Kasumi-1 (cell line): Measurements from ENCODE around the gene PPM1F.
A peak's percentile ranks its signal among the peaks of the same experiment; 100 is the strongest.

ENCODE experiments used
- DNase-seq, 2 experiments: peaks; one replicate each; lab custom pipeline; 2025; lab: John Stamatoyannopoulos, UW

The PPM1F gene

DNA sequence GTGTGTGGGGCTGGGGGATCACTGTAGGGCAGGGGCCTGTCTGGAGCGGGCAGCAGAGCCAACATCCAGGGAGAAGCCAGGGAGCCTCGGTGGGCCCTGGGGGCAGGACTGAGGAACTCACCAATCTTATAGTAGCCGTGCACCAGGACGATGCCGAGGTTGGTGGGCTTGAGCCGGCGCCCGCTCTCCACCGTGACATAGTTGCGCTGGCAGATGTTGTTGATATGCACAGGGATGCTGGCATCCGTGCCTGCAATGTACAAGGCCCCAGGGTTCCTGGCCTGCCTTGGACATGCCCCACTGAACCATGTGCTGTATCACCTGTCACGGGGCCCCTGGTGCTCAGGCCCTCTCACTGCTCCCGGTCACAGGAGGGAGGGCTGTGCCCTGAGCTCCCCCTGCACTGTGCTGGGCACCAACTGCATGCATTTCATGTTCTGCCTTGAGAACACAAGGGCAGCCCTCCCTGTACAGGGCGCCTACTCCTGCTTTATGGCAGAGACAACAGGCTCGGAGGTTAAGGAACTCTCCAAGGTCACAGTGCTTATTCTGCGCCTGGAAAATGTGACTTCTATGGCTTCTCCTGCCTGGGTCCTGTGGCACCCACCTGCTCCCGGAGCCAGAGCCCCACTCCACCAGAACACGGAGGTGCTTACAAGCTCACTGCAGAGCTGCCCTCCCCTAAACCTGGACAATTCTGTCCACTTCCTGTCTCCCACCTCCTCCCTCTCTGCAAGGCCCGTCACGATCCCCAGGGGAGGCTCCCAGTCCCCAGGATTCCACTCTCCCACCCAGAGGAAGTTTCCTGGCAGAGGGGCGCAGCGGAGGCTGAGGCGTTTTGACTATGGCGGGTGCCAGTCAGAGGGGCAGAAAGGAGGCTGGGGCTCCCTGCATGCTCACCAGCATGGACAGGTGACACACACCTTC lies 7.8 kb upstream of the PPM1F start:
- no peak for DNase-seq

DNA sequence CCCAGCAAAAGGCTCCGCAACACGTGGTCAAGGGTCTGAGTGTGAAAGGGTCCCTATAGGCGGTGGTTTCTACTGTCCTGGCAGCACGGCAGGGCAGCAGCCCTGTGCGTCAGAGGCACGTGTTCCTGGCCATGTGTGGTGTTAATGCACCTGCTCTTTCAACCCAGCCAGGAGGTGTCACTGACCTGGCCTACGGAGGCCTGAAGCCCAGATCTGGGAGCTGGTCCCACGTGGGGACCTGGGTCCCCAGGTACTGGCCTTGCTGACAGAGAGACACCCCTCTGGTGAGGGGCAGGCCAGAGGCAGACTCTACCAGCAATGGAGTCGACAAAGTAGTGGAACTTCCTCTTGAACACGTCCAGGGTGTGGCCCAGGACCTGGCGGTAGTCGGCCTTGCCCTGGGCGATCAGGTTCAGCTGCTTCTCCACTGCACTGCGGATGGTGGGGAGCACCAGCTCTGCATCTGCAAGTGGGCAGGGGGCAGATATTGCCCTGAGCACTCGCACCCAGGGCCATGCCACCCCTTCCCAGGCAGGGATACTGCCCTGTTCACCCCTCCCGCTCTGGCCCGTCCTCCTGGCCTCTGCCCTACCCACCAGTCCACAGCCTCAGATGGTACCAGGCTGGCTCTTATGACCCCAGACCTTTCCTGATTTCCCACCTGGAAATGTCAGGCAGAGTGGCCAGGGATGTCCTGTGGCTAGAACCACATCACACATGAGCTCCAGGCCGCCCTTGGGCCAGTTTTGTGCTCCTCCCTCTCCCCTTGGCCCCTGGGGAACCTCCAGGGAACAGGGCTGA lies 6.8 kb upstream of the PPM1F start:
- DNase-seq: no peak

DNA sequence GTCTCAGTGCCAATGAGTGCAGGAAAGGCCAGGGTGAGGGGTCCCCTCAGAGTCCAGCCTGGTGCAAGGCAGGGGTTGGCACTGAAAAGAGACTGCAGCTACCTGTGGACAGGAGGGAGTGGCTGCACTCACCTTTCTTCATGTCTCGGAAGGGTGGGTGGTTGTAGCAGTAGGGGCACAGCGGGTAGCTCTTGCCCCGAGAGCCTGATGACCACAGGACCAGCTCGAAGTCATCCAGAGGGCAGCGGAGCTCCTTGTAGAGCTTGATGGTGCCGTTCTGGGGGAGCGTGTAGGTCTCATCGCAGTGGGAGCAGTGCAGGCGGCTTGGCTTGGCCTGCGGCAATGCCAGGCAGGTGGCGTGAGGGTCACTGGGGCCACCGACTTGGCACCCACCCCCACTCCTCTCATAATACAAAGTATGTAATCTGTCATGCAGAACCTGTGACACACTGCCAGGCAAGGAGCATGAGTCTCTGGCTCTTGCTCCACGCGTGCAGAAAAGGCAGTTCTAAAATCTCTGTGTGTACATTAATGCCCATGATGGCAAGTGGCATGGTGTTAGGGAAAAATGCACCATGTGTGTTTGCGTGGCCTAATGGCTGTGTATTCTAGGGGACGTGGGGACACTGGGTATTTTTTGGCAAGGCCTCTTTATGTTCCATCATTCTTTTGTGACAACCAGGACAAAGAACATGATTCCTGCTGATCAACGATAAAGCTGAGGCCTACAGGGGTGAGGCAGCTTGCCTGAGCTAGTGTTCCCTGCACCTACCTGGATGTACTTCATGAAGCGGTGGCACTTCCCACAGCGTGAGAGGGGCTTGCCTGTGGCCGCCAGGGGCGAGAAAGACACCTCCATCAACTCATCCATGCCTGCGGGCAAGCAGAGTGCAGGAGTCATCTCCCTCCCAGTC lies 6.0 kb upstream of the PPM1F start:
- DNase-seq: no peak

DNA sequence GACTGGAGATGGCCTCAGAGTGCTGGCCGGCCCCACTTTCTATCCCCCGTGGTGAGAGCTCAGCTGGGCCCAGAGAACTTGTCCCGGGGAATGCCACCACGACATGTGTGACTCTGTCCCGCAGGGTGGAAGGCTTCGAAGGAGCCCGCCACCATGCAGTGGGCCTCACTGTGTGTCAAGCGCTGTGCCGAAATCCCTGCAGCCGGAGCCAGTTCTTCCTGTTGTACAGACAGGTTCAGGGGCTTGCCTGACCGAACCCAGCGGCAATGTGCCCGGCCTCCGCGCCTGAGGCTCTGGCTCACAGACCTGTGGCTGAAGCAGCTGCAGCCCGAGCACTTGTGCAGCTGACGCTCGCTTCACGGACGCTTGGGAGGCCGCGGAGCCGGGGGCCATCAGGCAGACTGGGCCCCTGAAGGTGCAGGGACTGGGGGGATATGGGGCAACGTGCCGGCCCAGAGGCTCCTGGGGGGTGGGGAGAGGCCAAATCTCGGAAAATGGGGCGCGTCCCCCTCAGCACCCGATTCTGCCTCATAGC lies 650 bp downstream of the PPM1F start:
- peak in 1 of 2 experiments; percentile 21 for DNase-seq

GRCh38 chr22:21951062-21951461 lies 1.6 kb downstream of the PPM1F start:
- no peak for DNase-seq

DNA sequence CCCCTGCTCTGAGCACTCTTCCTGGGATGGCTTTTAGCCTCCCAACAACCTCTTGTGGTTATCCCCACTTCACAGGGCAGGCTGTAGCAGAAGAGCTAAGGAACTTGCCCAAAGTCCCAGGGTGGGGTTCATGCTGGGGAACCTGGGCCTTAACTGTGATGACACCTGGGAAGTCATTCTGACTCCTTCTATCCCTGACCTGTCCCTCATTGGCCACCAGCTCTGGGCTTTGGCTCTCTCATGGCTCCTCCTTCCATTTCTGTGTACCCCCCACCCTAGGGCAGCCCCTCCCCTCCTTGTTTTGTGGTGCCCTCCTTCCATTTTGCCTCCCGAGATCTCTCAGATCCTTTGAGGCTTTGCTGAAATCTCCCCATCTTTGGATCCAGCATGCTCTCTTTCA lies 2.7 kb downstream of the PPM1F start:
- DNase-seq: no peak

DNA sequence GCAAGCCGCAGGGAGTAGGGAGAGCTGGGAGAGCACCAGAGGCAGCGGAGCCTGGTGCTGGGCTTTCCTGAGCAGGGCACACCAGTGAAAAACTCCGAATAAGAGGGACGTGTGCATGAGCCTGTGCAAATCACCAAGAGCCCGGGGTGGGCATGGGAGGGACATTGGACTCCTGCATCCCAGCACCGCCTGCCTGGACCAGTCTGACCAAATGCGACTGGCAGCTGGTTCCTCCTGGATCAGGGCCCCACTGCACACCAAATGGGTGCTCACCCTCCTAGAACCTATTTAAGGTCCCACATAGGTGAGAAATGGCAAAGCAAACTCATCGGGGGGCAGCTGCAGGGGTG lies 3.1 kb downstream of the PPM1F start:
- no peak for DNase-seq

DNA sequence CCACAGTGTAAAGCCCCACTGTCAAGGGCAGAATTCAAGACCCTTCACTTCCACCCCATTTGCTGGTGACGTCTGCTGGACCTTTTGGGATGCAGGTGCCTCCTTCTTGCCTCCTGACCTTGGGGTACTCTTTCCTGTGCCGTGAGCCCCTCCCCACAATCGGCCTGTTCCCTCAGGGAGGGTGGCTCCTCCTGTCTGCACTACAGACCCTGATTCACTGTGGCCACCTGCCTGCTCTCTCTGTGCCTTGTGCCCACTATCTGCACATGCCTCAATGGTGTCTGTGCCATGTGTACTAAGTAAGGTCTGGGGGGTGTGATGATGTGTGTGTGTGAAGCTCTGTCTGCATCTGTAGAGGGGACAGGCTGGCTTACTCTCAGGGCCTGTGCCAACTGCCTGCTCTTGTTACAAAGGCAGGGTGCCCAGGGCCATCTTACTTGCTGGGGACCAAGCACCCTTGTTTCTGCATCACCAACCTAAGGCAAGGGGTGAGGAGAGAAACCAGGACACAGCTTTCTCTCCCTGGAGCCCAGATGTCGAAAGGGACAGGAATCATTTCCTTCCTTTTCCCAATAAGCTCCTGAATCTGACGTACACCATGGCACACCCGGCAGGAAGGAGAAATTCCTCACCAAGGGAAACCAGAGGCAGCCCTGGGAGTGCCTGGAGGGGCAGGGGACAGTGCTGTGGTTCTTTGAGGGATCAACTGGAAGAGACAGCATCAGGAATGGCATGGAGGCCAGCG lies 3.7 kb downstream of the PPM1F start:
- DNase-seq: no peak

GRCh38 chr22:21948390-21948789 lies 4.3 kb downstream of the PPM1F start:
- no peak for DNase-seq

DNA sequence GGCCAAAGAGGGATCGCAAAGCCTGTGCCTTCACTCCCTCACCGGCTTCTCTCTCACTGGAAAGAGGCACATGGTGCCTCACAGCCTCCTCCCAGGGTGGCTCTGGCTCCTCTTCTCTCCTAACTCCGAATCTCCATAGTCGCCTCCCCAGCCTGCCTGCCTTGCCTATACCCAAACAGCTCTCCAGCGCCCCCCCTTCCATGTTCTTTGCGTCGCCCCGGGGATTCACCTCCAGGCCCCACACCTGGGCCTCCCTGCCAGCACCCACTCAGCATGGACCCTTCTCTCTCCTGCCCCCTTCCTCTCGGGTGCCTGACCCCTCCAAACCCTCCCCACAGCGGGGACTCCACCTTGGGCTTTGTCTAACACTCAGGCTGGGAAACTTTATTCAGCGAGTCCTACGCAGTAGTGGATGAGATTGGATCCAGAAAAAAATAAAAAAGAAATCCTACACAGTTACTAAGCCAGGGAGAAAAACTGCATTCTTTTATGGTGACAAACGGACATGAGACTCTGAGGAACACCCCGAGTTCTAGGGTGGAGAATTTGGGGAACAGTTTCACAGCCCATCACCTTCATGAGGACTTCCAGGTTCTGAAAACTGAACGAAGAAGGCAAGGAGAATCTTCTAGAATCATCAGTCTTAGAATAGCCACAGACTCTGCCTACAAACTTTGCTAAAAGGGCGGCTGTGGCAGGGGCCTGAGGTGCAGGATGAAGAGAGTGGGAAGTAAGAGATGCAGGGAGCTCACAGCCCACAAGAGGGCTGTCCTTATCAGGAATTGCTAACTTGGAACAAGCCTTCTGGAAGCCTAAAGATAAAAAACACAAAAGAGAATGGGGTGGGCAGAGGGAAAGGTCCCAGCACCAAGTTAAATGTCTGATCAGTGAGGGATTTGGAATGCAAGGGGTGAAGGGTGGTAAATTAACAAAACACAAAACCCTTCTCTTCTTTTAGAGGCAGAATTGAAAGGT lies 5.3 kb downstream of the PPM1F start:
- DNase-seq: peak; percentile 51 to 54

- DNase-seq: no peak
Observed at GRCh38 chr22:21946262-21946925, 6.3 kb downstream of the PPM1F start.

DNA sequence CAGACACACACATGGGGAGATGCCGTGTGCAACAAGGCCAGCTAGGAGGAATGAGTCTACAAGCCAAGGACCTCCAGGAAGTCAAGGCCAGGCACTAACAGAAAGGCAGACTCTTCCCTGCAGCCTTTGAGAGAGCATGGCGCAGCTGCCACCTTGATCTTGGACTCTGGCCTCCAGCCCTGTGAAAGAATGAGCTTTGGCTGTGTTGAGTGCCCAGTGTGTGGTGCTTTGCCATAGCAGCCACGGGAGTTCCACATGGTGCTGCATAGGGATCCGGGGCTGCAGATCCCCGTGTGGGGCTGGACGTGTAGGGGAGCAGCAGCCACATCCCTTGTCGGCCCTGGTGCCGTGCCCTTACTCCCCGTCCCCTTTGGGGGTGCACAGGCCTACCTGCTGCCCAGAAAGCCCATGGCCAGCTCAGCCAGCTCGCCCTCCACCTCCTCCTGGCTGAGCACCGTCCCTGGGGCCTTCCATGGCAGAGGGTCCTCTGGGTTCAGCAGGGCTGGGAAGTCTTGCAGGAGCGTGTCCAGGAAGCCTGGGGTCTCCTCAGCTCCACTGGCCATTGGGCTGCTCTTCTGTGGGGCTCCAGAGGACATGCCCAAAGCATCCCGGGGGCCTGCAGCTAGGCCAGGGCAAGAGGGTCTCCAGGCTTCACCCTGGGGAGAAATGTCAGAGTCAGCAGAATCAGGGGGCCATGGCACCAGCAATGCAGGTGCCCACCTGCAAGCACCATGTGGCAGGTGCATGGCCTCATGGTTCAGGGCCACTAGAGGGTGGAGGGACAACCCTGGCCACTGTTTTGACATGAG lies 7.0 kb downstream of the PPM1F start:
- DNase-seq: no peak

DNA sequence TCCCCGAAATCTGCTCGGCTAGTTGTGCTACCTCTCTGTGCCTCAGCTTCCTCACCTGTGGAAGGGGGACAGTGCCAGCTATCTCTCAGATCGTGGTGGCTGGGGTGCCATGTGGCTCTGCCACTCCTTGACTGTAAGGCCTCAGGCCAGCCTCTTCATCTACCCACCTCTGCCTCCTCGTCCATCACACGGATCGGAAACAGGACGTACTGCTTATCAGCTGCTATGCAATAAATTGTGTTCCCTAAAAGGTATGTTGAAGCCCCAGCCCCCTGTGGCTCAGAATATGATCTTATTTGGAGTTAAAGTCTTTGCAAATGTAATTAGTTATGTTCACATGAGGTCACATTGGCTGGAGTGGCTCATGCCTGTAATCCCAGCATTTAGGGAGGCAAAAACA lies 7.8 kb downstream of the PPM1F start:
- DNase-seq: no peak

DNA sequence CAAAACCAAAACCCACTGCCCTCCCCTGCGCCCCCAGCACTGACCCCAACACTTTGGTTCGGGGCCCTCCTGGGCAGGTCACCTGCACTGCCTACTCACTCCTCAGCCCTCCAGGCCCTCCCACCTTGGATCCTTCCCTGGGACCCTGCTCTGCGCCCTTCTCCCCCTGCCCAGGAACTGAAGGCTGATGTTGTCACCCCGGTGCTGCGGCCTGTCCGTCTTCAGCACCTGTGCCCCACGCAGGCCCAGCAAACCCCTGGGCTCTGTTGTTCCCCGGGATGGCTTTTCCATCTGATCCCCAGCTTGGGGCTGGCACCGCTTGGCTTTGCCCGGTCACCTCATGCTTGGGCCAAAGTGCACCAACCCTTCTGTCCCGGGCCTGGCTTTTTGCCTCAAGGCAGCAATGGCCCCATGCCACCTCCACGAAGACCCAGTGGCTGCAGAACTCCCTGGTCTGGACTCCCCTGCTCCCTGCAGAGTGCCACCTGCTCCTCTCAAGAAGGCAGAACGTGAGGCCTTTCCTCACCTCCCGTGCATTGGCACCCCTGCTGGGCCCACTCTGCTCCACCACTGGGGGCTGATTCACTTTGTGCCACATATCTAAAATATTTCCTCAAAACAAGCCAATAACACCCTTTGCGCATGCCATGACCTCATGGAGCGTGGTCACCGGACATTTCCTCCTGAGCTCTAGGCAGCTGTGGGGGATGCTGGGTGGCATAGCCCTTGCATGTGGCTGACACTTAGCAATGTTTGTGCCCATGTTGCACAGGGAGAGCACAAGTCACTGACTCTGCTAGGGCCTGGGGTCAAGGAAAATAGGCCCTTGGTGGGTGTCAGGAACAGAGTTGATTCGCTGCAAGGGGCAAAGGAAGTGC lies 8.8 kb downstream of the PPM1F start:
- no peak for DNase-seq

DNA sequence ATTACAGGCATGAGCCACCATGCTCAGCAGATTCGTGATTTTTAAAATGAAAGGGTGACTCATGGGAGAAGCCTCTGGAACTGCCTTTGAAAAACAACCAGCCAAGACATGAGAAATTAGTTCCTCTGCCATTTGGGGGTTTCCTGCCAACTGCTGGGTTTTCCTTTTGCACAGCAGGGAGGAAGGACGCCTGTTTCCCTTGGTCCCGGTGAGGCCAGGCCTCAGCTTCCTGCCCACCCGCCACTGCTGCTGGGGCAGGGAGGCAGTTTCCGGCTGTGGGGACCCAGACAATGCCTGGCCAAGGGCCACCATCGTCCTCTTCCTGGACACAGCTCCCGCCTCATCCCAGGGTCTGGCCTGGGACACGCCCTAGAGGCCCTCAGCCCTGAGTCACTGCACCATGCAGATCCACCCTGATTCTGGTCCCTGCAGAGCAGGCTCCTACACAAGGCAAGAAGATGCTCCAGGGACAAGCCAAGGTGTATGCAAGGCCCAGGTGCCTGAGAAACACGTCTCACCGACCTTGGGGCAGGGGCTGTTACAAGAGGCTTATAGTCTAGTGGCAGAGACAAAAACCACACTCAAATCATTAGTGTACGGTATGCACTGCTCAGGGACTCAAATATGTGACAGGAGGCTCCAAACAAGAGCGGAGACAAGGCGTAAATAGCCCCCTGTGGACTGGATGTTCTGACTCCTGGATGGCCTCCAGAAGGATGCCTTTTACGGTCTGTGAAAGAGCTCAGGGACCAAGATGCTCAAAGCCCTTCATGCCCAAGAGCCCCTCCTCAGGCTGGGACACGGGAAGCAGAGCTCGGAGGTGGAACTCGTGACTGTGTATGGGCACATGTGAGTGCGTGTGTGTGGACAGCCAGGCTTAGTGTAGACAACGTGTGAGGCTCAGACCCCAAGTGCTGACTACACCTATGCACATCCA lies 10.0 kb downstream of the PPM1F start:
- peak; percentile 97 for DNase-seq

DNA sequence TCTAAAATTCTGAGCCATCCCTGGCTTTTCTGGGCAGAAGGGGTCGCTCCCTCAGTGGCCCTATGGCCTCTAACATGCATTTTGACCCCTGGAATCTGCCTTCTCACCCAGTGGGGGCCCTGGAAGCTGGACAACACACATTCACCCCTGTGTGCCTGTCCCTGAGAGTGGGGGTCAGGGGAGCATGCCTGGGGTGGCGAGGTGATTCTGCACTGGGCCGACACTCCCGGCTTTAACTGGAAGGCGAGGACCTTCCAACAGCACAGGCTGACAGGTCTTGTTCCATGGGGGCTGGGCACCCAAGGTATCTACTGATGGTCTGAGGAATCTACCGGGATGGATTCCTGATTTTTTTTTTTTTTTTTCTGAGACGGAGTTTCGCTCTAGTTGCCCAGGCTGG lies 10.7 kb downstream of the PPM1F start:
- no peak for DNase-seq
